CD4-positive, alpha-beta T cell (primary cell): ENCODE data around the gene FTCDNL1. TPM values are rescaled to one million over a fixed set of nuclear protein-coding genes. Genes with fewer than 3 reads are reported as not detected.

Source experiments
- ATAC-seq: fragments of 200-7000 bp; cut with Tn5 transposase; one replicate; pipeline ENCODE4 v1.10.0; 2022; ENCODE audit warnings: mild to moderate bottlenecking; ENCODE audit not compliant: poor library complexity
- CTCF ChIA-PET: fragments of 350-600 bp; sonication (Branson Sonifier 250); formaldehyde crosslinking; loops from one replicate; lab custom pipeline; 2021; ENCODE audit warnings: antibody characterized with exemption, inconsistent platforms; lab: Charles Lee
- POLR2A ChIA-PET: fragments of 350-600 bp; sonication (Branson Sonifier 250); formaldehyde crosslinking; loops from one replicate; lab custom pipeline; 2021; ENCODE audit warnings: antibody characterized with exemption, inconsistent platforms; lab: Charles Lee
- DNase-seq, 14 experiments: peaks; one replicate each; pipeline ENCODE4 v3.0.0-alpha.2; 2013 to 2020; ENCODE audit warnings: mixed read lengths in 2 of 14
- H3K27ac ChIP-seq, 2 donors: one replicate each; pipeline versions ENCODE4 v1.5.1 to v1.7.0; 2013; ENCODE audit warnings: low read length in 2 of 2, low read depth in 1 of 2, mild to moderate bottlenecking in 1 of 2
- H3K27me3 ChIP-seq, 2 experiments: 1 replicate in 1 of 2; 2 replicates in 1 of 2; pipeline versions ENCODE4 v1.6.1 to v1.7.0; 2013; ENCODE audit warnings: low read length in 2 of 2, control low read depth in 1 of 2, mild to moderate bottlenecking in 1 of 2, moderate library complexity in 1 of 2; ENCODE audit not compliant: insufficient read depth in 2 of 2, control insufficient read depth in 1 of 2
- H3K36me3 ChIP-seq: one replicate; pipeline ENCODE4 v1.6.1; 2013; ENCODE audit warnings: low read length, control low read depth; ENCODE audit not compliant: insufficient read depth
- H3K4me1 ChIP-seq: one replicate; pipeline ENCODE4 v1.6.1; 2013; ENCODE audit warnings: low read length, control low read depth; ENCODE audit not compliant: insufficient read depth
- H3K4me3 ChIP-seq: one replicate; pipeline ENCODE4 v1.5.1; 2013; ENCODE audit warnings: mild to moderate bottlenecking, low read length, moderate library complexity
- H3K9me3 ChIP-seq, 2 experiments: 1 replicate in 1 of 2; 2 replicates in 1 of 2; pipeline versions ENCODE4 v1.6.1 to v1.7.0; 2013; ENCODE audit warnings: low read length in 2 of 2, mild to moderate bottlenecking in 2 of 2, control low read depth in 1 of 2, moderate library complexity in 1 of 2; ENCODE audit not compliant: control insufficient read depth in 1 of 2, insufficient read depth in 1 of 2
- H3K27ac Mint-ChIP-seq: one replicate; pipeline ENCODE4 v1.8.0; 2020; ENCODE audit warnings: mixed read lengths
- H3K27me3 Mint-ChIP-seq: one replicate; pipeline ENCODE4 v1.8.0; 2021; ENCODE audit warnings: mixed read lengths
- H3K36me3 Mint-ChIP-seq: one replicate; pipeline ENCODE4 v1.8.0; 2021; ENCODE audit warnings: low read depth, mixed read lengths
- H3K4me1 Mint-ChIP-seq: one replicate; pipeline ENCODE4 v1.8.0; 2021; ENCODE audit warnings: low read depth, mixed read lengths
- H3K4me3 Mint-ChIP-seq: one replicate; pipeline ENCODE4 v1.8.0; 2020; ENCODE audit warnings: mild to moderate bottlenecking, mixed read lengths
- H3K9me3 Mint-ChIP-seq: one replicate; pipeline ENCODE4 v1.8.0; 2020; ENCODE audit warnings: mixed read lengths
- CTCF ChIP-seq: fragments of 200-600 bp; IDR thresholded peaks from one replicate; pipeline ENCODE4 v1.8.0; 2022; ENCODE audit warnings: antibody characterized with exemption, mild to moderate bottlenecking
- intact Hi-C, 2 experiments: fragments of 100-400 bp; cut with DNase I in 1 of 2; cut with micrococcal nuclease in 1 of 2; formaldehyde crosslinking; loops; one replicate each; pipeline versions ENCODE4 v1.15.1 to v1.9.0; 2023 to 2025; cut with DNase I, micrococcal nuclease
- total RNA-seq, 174 experiments: library from RNA in 2 of 174; stranded (reverse) in 2 of 174; gene quantifications; one replicate each; pipeline ENCODE4 v1.2.3 and lab custom pipeline; 2021 to 2026

Gene FTCDNL1
- total RNA-seq, 2 experiments from 2014 or later = 0.78 to 1.3 TPM

- no peaks in the 10 kb centered on the region for H3K4me1 Mint-ChIP-seq
- H3K4me3 ChIP-seq = no peak overlapping the region
- no peak overlapping the region for H3K27ac ChIP-seq
- ATAC-seq (no peak), DNase-seq (no peak)
- H3K27me3 Mint-ChIP-seq = no peaks in the 10 kb centered on the region
- TF ChIP-seq CTCF = no peak
- intact Hi-C loops = no loop called here
- no peaks in the 10 kb centered on the region for H3K27me3 ChIP-seq
- H3K36me3 Mint-ChIP-seq = no peaks in the 10 kb centered on the region
- CTCF ChIA-PET = no interaction called here
- H3K9me3 Mint-ChIP-seq = no peaks in the 10 kb centered on the region
- no peak overlapping the region for H3K4me3 Mint-ChIP-seq
- no peak overlapping the region for H3K27ac Mint-ChIP-seq
- no peaks in the 10 kb centered on the region for H3K36me3 ChIP-seq
- H3K9me3 ChIP-seq = no peaks in the 10 kb centered on the region
- POLR2A ChIA-PET = no interaction called here
- no peaks in the 10 kb centered on the region for H3K4me1 ChIP-seq
Observed at GRCh38 chr2:199764273-199764800, 86.7 kb downstream of the FTCDNL1 start.

DNA sequence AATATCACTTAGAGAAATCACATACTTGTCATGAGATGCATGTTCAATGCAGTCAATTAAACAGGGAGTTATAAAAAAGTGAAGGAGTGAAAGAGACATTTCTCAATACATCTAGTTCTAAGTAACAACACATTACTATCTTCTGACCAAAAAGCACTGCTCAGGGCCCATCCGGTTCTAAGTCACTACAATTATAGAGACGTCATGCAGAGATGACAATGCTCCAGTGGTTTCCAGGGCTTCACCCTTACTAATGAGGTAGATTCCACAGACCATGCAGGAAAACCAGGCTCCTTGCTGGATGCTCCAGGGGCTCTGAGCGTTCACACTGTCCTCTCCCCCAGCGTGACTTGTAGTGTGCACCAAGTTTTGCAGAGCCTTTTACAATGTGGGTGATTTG, 88.0 kb downstream of the FTCDNL1 start:
- no peak overlapping the region for H3K27ac Mint-ChIP-seq

GRCh38 chr2:199760574-199760973, 90.4 kb downstream of the FTCDNL1 start:
- H3K27me3 ChIP-seq = peaks cover 0 to 3% of the 10 kb centered on the region in 2 experiments
- no peaks in the 10 kb centered on the region for H3K4me1 ChIP-seq
- Mint-ChIP-seq H3K27ac (no peak overlapping the region), H3K27me3 (peaks cover 8% of the 10 kb centered on the region), H3K4me1 (no peaks in the 10 kb centered on the region), H3K36me3 (no peaks in the 10 kb centered on the region), H3K9me3 (no peaks in the 10 kb centered on the region), H3K4me3 (no peak overlapping the region)
- intact Hi-C loops = no loop called here
- H3K9me3 ChIP-seq = no peaks in the 10 kb centered on the region
- ChIA-PET CTCF (no interaction called here), POLR2A (no interaction called here)
- no peak overlapping the region for H3K4me3 ChIP-seq
- TF ChIP-seq CTCF = no peak
- no peaks in the 10 kb centered on the region for H3K36me3 ChIP-seq
- no peak for DNase-seq
- H3K27ac ChIP-seq = no peak overlapping the region
- ATAC-seq = no peak

More for the DNA sequence above, 88.0 kb downstream of the FTCDNL1 start:
- no peak for ATAC-seq
- H3K9me3 Mint-ChIP-seq = no peaks in the 10 kb centered on the region
- no peak overlapping the region for H3K4me3 ChIP-seq
- H3K36me3 Mint-ChIP-seq = no peaks in the 10 kb centered on the region
- TF ChIP-seq CTCF = no peak
- H3K27me3 Mint-ChIP-seq = no peaks in the 10 kb centered on the region
- H3K4me1 ChIP-seq = no peaks in the 10 kb centered on the region
- CTCF ChIA-PET = no interaction called here
- no peaks in the 10 kb centered on the region for H3K9me3 ChIP-seq
- DNase-seq = no peak
- H3K36me3 ChIP-seq = no peaks in the 10 kb centered on the region
- H3K4me3 Mint-ChIP-seq = no peak overlapping the region
- no peaks in the 10 kb centered on the region for H3K4me1 Mint-ChIP-seq
- POLR2A ChIA-PET = no interaction called here
- H3K27me3 ChIP-seq = no peaks in the 10 kb centered on the region
- H3K27ac ChIP-seq = no peak overlapping the region
- intact Hi-C loops = no loop called here
